HepG2 (cell line): ENCODE measurements around the gene LRP1B. TPM values are rescaled to one million over a fixed set of nuclear protein-coding genes. Genes with fewer than 3 reads are reported as not detected.

Experiments used
- ATAC-seq: fragments of 200-7000 bp; cut with Tn5 transposase; 3 replicates; pipeline ENCODE4 v1.9.1; 2020; ENCODE audit warnings: mild to moderate bottlenecking, moderate library complexity
- BruUV-seq: library from RNA; stranded (reverse); fragments of 400-500 nt; replicated peaks from 2 replicates; lab custom pipeline; 2021; lab: Mats Ljungman, UMichigan
- CTCF ChIA-PET: fragments of 300-600 bp; formaldehyde crosslinking; extraction: SDS; loops from one replicate; lab custom pipeline; 2021; ENCODE audit warnings: low total read pairs, inconsistent platforms, low intra/inter-chr PET ratio; lab: Yijun Ruan, JAX
- POLR2A ChIA-PET: fragments of 350-600 bp; sonication (Branson Sonifier 250); formaldehyde crosslinking; loops from one replicate; lab custom pipeline; 2020; ENCODE audit warnings: antibody characterized with exemption, inconsistent platforms; lab: Yijun Ruan, JAX
- DNase-seq: peaks from one replicate; pipeline ENCODE4 v3.0.0-alpha.2; 2015; ENCODE audit warnings: low spot score
- FAIRE-seq: peaks from 3 replicates; lab custom pipeline; 2011; peaks lifted over from hg19 to GRCh38; lab: Jason Lieb, UNC
- H2AFZ ChIP-seq: one replicate; pipeline ENCODE4 v1.6.1; 2011; ENCODE audit warnings: low read length, inconsistent platforms
- H3K27ac ChIP-seq: fragments of 300-600 bp; 3 replicates; pipeline ENCODE4 v1.8.0; 2011; ENCODE audit warnings: mixed run types, mild to moderate bottlenecking, mixed read lengths, low read length, inconsistent platforms; ENCODE audit not compliant: insufficient read depth; ENCODE audit errors: extremely low read length
- H3K27me3 ChIP-seq, 2 experiments: fragments of 200-600 bp in 1 of 2; 2 replicates in 1 of 2; 3 replicates in 1 of 2; pipeline versions ENCODE4 v1.6.0 to v1.8.0; 2011; ENCODE audit warnings: low read length in 2 of 2, mild to moderate bottlenecking in 2 of 2, moderate library complexity in 2 of 2, inconsistent platforms in 1 of 2; ENCODE audit not compliant: insufficient read depth in 2 of 2, control insufficient read depth in 1 of 2
- H3K36me3 ChIP-seq, 2 experiments: fragments of 200-600 bp in 1 of 2; replicated peaks in 1 of 2; 2 replicates in 1 of 2; 3 replicates in 1 of 2; pipeline versions ENCODE4 v1.5.1 to v1.8.0; 2011; ENCODE audit warnings: low read length in 2 of 2, inconsistent platforms in 1 of 2; ENCODE audit not compliant: insufficient read depth in 2 of 2, control insufficient read depth in 1 of 2
- H3K4me1 ChIP-seq: 2 replicates; pipeline ENCODE4 v1.5.1; 2012; ENCODE audit warnings: low read length, inconsistent platforms; ENCODE audit not compliant: insufficient read depth
- H3K4me2 ChIP-seq: 2 replicates; pipeline ENCODE4 v1.6.0; 2011; ENCODE audit warnings: low read depth, low read length, inconsistent platforms
- H3K4me3 ChIP-seq, 3 experiments: fragments of 200-600 bp in 1 of 3; sonication (generic), shearing (Covaris generic) in 1 of 3; replicated peaks in 1 of 3; 2 replicates each; pipeline ENCODE4 v1.5.1; 2011 to 2016; ENCODE audit warnings: low read length in 3 of 3, inconsistent platforms in 2 of 3, low read depth in 2 of 3, mild to moderate bottlenecking in 2 of 3, control low read depth in 1 of 3, mixed read lengths in 1 of 3; ENCODE audit not compliant: insufficient read depth in 1 of 3
- H3K79me2 ChIP-seq: one replicate; pipeline ENCODE4 v1.6.1; 2011; ENCODE audit warnings: low read length, inconsistent platforms; ENCODE audit not compliant: insufficient read depth
- H3K9ac ChIP-seq: 2 replicates; pipeline ENCODE4 v1.6.0; 2011; ENCODE audit warnings: mild to moderate bottlenecking, low read depth, low read length, inconsistent platforms; ENCODE audit not compliant: insufficient read depth
- H3K9me3 ChIP-seq: 2 replicates; pipeline ENCODE4 v1.5.1; 2012; ENCODE audit warnings: mild to moderate bottlenecking, low read length
- H4K20me1 ChIP-seq: 2 replicates; pipeline ENCODE4 v1.6.0; 2011; ENCODE audit warnings: inconsistent platforms, mild to moderate bottlenecking, low read length, moderate library complexity; ENCODE audit not compliant: insufficient read depth
- ATF1 ChIP-seq: IDR thresholded peaks from 2 replicates; pipeline ENCODE4 v1.6.1; 2016; ENCODE audit warnings: mild to moderate bottlenecking, control low read depth
- FOSL1 ChIP-seq: sonication (generic); formaldehyde crosslinking; IDR thresholded peaks from 2 replicates; pipeline ENCODE4 v1.9.0; 2021; ENCODE audit warnings: missing genetic modification reagents, borderline replicate concordance
- FOXA1 ChIP-seq, 2 experiments: fragments of 450-650 bp in 1 of 2; sonication (generic) in 1 of 2; formaldehyde crosslinking in 1 of 2; IDR thresholded peaks; 2 replicates each; pipeline versions ENCODE4 v1.4.0 to v1.6.1; 2016 to 2020; ENCODE audit warnings: missing genetic modification reagents in 1 of 2
- FOXO4 ChIP-seq: sonication (generic); formaldehyde crosslinking; conservative IDR thresholded peaks from 2 replicates; pipeline ENCODE4 v1.8.1; 2023; ENCODE audit warnings: missing genetic modification reagents
- HNRNPUL1 ChIP-seq: fragments of 200-400 bp; formaldehyde crosslinking; IDR thresholded peaks from 2 replicates; pipeline ENCODE4 v1.6.1; 2017; ENCODE audit warnings: low read depth, mild to moderate bottlenecking, low read length, moderate library complexity
- LRRFIP1 ChIP-seq: sonication (generic); formaldehyde crosslinking; conservative IDR thresholded peaks from 2 replicates; pipeline ENCODE4 v1.4.0; 2020; ENCODE audit warnings: missing genetic modification reagents
- MED13 ChIP-seq: sonication (generic); formaldehyde crosslinking; IDR thresholded peaks from 2 replicates; pipeline ENCODE4 v1.5.0; 2020; ENCODE audit warnings: missing genetic modification reagents
- POLR2AphosphoS2 ChIP-seq: IDR thresholded peaks from 2 replicates; pipeline ENCODE4 v1.6.1; 2011; ENCODE audit warnings: low read depth, low read length, improper control_type of control experiment
- RBAK ChIP-seq: sonication (generic); formaldehyde crosslinking; IDR thresholded peaks from 2 replicates; pipeline ENCODE4 v1.5.1; 2020; ENCODE audit warnings: mild to moderate bottlenecking, missing genetic modification reagents
- RFX3 ChIP-seq: IDR thresholded peaks from 2 replicates; pipeline ENCODE4 v1.6.1; 2016; ENCODE audit warnings: missing biosample characterization, missing genetic modification reagents
- SPEN ChIP-seq: sonication (generic); formaldehyde crosslinking; IDR thresholded peaks from 2 replicates; pipeline ENCODE4 v1.5.1; 2020; ENCODE audit warnings: low read depth, mild to moderate bottlenecking, missing genetic modification reagents
- TEF ChIP-seq: sonication (generic); formaldehyde crosslinking; IDR thresholded peaks from 2 replicates; pipeline ENCODE4 v1.5.0; 2020; ENCODE audit warnings: missing genetic modification reagents
- ZNF225 ChIP-seq: sonication (generic); formaldehyde crosslinking; IDR thresholded peaks from 2 replicates; pipeline ENCODE4 v1.4.0; 2020; ENCODE audit warnings: mild to moderate bottlenecking, missing genetic modification reagents
- ZNF34 ChIP-seq: sonication (generic); formaldehyde crosslinking; IDR thresholded peaks from 2 replicates; pipeline ENCODE4 v1.4.0; 2020; ENCODE audit warnings: mild to moderate bottlenecking, missing genetic modification reagents, borderline replicate concordance
- ZNF652 ChIP-seq: IDR thresholded peaks from 2 replicates; pipeline ENCODE4 v1.6.1; 2016; ENCODE audit warnings: low read depth, borderline replicate concordance
- ZNF891 ChIP-seq: sonication (generic); formaldehyde crosslinking; IDR thresholded peaks from 2 replicates; pipeline ENCODE4 v1.5.0; 2020; ENCODE audit warnings: mild to moderate bottlenecking, missing genetic modification reagents
- ZZZ3 ChIP-seq: sonication (generic); formaldehyde crosslinking; IDR thresholded peaks from 2 replicates; pipeline ENCODE4 v1.4.0; 2020; ENCODE audit warnings: missing genetic modification reagents, mild to moderate bottlenecking, borderline replicate concordance
- WGBS: methylation state at CpG from one replicate; pipeline ENCODE4 v1.1.6; 2017; ENCODE audit warnings: low lambda C conversion rate; 5-methylcytosine and 5-hydroxymethylcytosine counted together
- in situ Hi-C: cut with HindIII; loops from 2 replicates; pipeline ENCODE4 v1.10.0; 2017; ENCODE audit warnings: low pct_unique_long_range_greater_than_20kb; ENCODE audit not compliant: extremely low pct_ligation_motif_present
- intact Hi-C: fragments of 100-400 bp; cut with micrococcal nuclease; formaldehyde crosslinking; loops from one replicate; pipeline ENCODE4 v1.10.0; 2022; ENCODE audit not compliant: unreplicated experiment
- polyA plus RNA-seq, 8 experiments: library from polyadenylated mRNA; depleted of rRNA in 3 of 8; stranded (reverse) in 7 of 8; unstranded in 1 of 8; fragments of >200 nt; fragmentation: Illumina TruSeq in 4 of 8; extraction: Trizol in 4 of 8; gene quantifications; 2 replicates each; pipeline versions ENCODE4 v1.2.1 to v1.2.3, GENCODE V29; 2011 to 2016; ENCODE audit warnings: low read depth in 4 of 8, missing spikeins in 1 of 8, mixed read lengths in 1 of 8; ENCODE audit not compliant: insufficient read depth in 1 of 8
- total RNA-seq, 5 experiments: library from RNA; depleted of rRNA; stranded (reverse); fragments of >200 nt; fragmentation: Illumina TruSeq; extraction: Trizol; gene quantifications; 2 replicates each; pipeline ENCODE4 v1.2.3, GENCODE V29; 2016; ENCODE audit warnings: low read depth in 1 of 5
- TF ChIP-seq, protein P1 (sequence below): sonication (generic); formaldehyde crosslinking; IDR thresholded peaks from 2 replicates; pipeline ENCODE4 v1.8.1; 2023; ENCODE audit warnings: mild to moderate bottlenecking, moderate library complexity, missing genetic modification reagents

Gene LRP1B
- total and polyA plus RNA-seq, 2 of the 13 experiments (the other 11 are each of a cell fraction or from before 2014, with no cell fraction given): 0.04 TPM; not detected in 1

- DNase-seq: no peak
- no peaks in the 10 kb centered on the region for H3K36me3 ChIP-seq
- no peaks in the 10 kb centered on the region for H4K20me1 ChIP-seq
- no peak overlapping the region for H3K4me3 ChIP-seq
- no peak overlapping the region for H2AFZ ChIP-seq
- TF ChIP-seq FOXA1 (IDR thresholded peaks at IDR 0.05) (no peak), FOXA1 (CRISPR knock-in tag; IDR thresholded peaks at IDR 0.05) (no peak), FOSL1 (CRISPR knock-in tag) (no peak), ZNF225 (CRISPR knock-in tag) (no peak), LRRFIP1 (no peak), ZNF891 (no peak), RBAK (CRISPR knock-in tag) (no peak), MED13 (CRISPR knock-in tag) (no peak), HNRNPUL1 (no peak), ZNF34 (CRISPR knock-in tag) (no peak), SPEN (CRISPR knock-in tag) (no peak), RFX3 (CRISPR knock-in tag) (no peak), TEF (CRISPR knock-in tag) (no peak), ZZZ3 (no peak), POLR2AphosphoS2 (no peak), ATF1 (no peak), FOXO4 (CRISPR knock-in tag) (no peak), ZNF652 (CRISPR knock-in tag) (no peak)
- TF ChIP-seq, protein P1, sequence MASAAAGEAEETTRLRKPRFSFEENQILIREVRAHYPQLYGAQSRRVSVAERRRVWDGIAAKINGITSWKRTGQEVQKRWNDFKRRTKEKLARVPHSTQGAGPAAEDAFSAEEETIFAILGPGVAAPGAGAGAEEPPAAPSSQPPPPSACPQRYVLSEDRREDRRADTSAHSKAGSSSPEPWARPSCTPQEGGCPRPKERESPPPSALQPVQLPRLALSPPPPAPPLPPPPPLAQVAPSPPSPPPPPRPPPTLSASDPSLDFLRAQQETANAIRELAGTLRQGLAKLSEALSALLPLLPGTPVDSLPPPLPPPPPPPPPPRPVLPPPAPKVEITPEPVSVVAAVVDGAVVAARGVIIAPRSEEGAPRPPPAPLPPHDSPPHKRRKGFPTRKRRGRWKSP (CRISPR knock-in tag): no peak
- in situ Hi-C loops: no loop called here
- no peaks in the 10 kb centered on the region for H3K79me2 ChIP-seq
- no peak overlapping the region for H3K27ac ChIP-seq
- H3K9me3 ChIP-seq: no peaks in the 10 kb centered on the region
- CTCF ChIA-PET: no interaction called here
- FAIRE-seq: no peak
- 13% methylated on average over 4 of the region's 4 CpGs for WGBS
- no peak overlapping the region for H3K9ac ChIP-seq
- no peak for ATAC-seq
- no TSS peak for BruUV-seq
- no peaks in the 10 kb centered on the region for H3K4me1 ChIP-seq
- intact Hi-C loops: no loop called here
- no peak overlapping the region for H3K4me2 ChIP-seq
- POLR2A ChIA-PET: no interaction called here
- no peaks in the 10 kb centered on the region for H3K27me3 ChIP-seq
These were observed 136.8 kb downstream of the LRP1B start for GRCh38 chr2:141994066-141994465.
